SU-DHL-6 (cell line): Measurements from ENCODE around the gene ABCB11.

ENCODE experiments used
- H2AFZ ChIP-seq: fragments of 200-600 bp; sonication (generic); 2 replicates; pipeline ENCODE4 v1.6.1; 2014; ENCODE audit warnings: low read depth, mild to moderate bottlenecking, moderate library complexity, mixed read lengths, antibody characterized with exemption, low read length; ENCODE audit not compliant: severe bottlenecking
- H3F3A ChIP-seq: fragments of 200-600 bp; shearing (Covaris generic); 2 replicates; pipeline ENCODE4 v1.6.0; 2016; ENCODE audit warnings: antibody characterized with exemption, mild to moderate bottlenecking; ENCODE audit not compliant: insufficient read depth
- H3K27ac ChIP-seq: fragments of 200-600 bp; sonication (generic); 2 replicates; pipeline ENCODE4 v1.5.1; 2016; ENCODE audit warnings: low read depth, mild to moderate bottlenecking, low read length, moderate library complexity, mixed read lengths
- H3K27me3 ChIP-seq: fragments of 200-600 bp; sonication (generic), shearing (Covaris generic); 2 replicates; pipeline ENCODE4 v1.6.0; 2014; ENCODE audit warnings: mild to moderate bottlenecking, low read length
- H3K36me3 ChIP-seq: fragments of 200-600 bp; sonication (generic); 2 replicates; pipeline ENCODE4 v1.6.1; 2014; ENCODE audit warnings: mild to moderate bottlenecking, low read length, mixed read lengths
- H3K4me2 ChIP-seq: fragments of 300-600, 200-600 bp; shearing (Covaris generic), sonication (generic); 2 replicates; pipeline ENCODE4 v1.6.0; 2014; ENCODE audit warnings: low read length, low read depth, mild to moderate bottlenecking; ENCODE audit not compliant: poor library complexity, severe bottlenecking
- H3K4me3 ChIP-seq: fragments of 200-600 bp; sonication (generic); 2 replicates; pipeline ENCODE4 v1.5.1; 2014; ENCODE audit warnings: antibody characterized with exemption, low read length, mild to moderate bottlenecking, mixed read lengths; ENCODE audit not compliant: insufficient read depth, poor library complexity, severe bottlenecking
- H3K79me2 ChIP-seq: fragments of 200-600 bp; sonication (generic); 2 replicates; pipeline ENCODE4 v1.6.1; 2014; ENCODE audit warnings: mild to moderate bottlenecking, low read length, moderate library complexity; ENCODE audit not compliant: insufficient read depth
- H3K9ac ChIP-seq: fragments of 200-600 bp; sonication (generic); 2 replicates; pipeline ENCODE4 v1.7.0; 2014; ENCODE audit warnings: mild to moderate bottlenecking, low read length
- H3K9me2 ChIP-seq: fragments of 200-600 bp; sonication (generic); replicated peaks from 2 replicates; pipeline ENCODE4 v1.6.1; 2014; ENCODE audit warnings: low read length; ENCODE audit not compliant: insufficient read depth
- H3K9me3 ChIP-seq: fragments of 200-600 bp; sonication (generic); 2 replicates; pipeline ENCODE4 v1.6.1; 2014; ENCODE audit warnings: low read length, mixed read lengths; ENCODE audit not compliant: insufficient read depth
- H4K20me1 ChIP-seq: fragments of 200-600 bp; sonication (generic); 2 replicates; pipeline ENCODE4 v1.6.1; 2014; ENCODE audit warnings: low read depth, mild to moderate bottlenecking, antibody characterized with exemption, low read length, moderate library complexity, mixed read lengths
- CTCF ChIP-seq: fragments of 200-600 bp; sonication (generic); IDR thresholded peaks from one replicate; pipeline ENCODE4 v1.5.1; 2017; ENCODE audit warnings: antibody characterized with exemption, mild to moderate bottlenecking, low read length, moderate library complexity; ENCODE audit not compliant: insufficient read depth, poor library complexity, severe bottlenecking
- EZH2phosphoT487 ChIP-seq: fragments of 200-600 bp; sonication (generic), shearing (Covaris generic); conservative IDR thresholded peaks from 2 replicates; pipeline ENCODE4 v1.6.1; 2018; ENCODE audit warnings: mild to moderate bottlenecking, antibody characterized with exemption, low read length, moderate library complexity, mixed read lengths

The ABCB11 gene

GRCh38 chr2:169031202-169031601, at the start of gene ABCB11:
TSS of gene ABCB11 (minus strand) at chr2:169031324. CDS start at chr2:169018125, 13,199 bp downstream.
- no peaks in the 10 kb centered on the region for H3K9me2 ChIP-seq
- H4K20me1 ChIP-seq = no peaks in the 10 kb centered on the region
- H3K27ac ChIP-seq = no peak within 1 kb of the TSS
- H3K27me3 ChIP-seq = no peaks in the 10 kb centered on the region
- H3K79me2 ChIP-seq = no peaks in the 10 kb centered on the region
- H3K9ac ChIP-seq = no peak within 1 kb of the TSS
- no peak within 1 kb of the TSS for H3K4me3 ChIP-seq
- H2AFZ ChIP-seq = no peak within 1 kb of the TSS
- no peaks in the 10 kb centered on the region for H3F3A ChIP-seq
- H3K36me3 ChIP-seq = no peaks in the 10 kb centered on the region
- no peak within 1 kb of the TSS for H3K4me2 ChIP-seq
- H3K9me3 ChIP-seq = no peaks in the 10 kb centered on the region
- no peak for TF ChIP-seq EZH2phosphoT487
- TF ChIP-seq CTCF = no peak

GRCh38 chr2:169080250-169081069, 49.3 kb upstream of the ABCB11 start:
- H3K27ac ChIP-seq = no peak overlapping the region
- no peak for TF ChIP-seq EZH2phosphoT487
- no peak for TF ChIP-seq CTCF
- H3K36me3 ChIP-seq = no peaks in the 10 kb centered on the region
- H3K27me3 ChIP-seq = no peaks in the 10 kb centered on the region
- H3K79me2 ChIP-seq = no peaks in the 10 kb centered on the region
- no peaks in the 10 kb centered on the region for H3K9me3 ChIP-seq
- H3K4me2 ChIP-seq = no peak overlapping the region
- H3F3A ChIP-seq = no peaks in the 10 kb centered on the region
- no peak overlapping the region for H2AFZ ChIP-seq
- H3K9ac ChIP-seq = no peak overlapping the region
- H4K20me1 ChIP-seq = no peaks in the 10 kb centered on the region
- H3K9me2 ChIP-seq = no peaks in the 10 kb centered on the region
- H3K4me3 ChIP-seq = no peak overlapping the region

- Histone ChIP-seq H3F3A (no peaks in the 10 kb centered on the region), H3K9ac (no peak overlapping the region), H3K79me2 (no peaks in the 10 kb centered on the region), H3K4me3 (no peak overlapping the region), H3K27ac (no peak overlapping the region), H4K20me1 (no peaks in the 10 kb centered on the region), H3K4me2 (no peak overlapping the region), H3K9me2 (no peaks in the 10 kb centered on the region), H3K36me3 (no peaks in the 10 kb centered on the region), H2AFZ (no peak overlapping the region), H3K27me3 (no peaks in the 10 kb centered on the region), H3K9me3 (no peaks in the 10 kb centered on the region)
- TF ChIP-seq EZH2phosphoT487 = no peak
- no peak for TF ChIP-seq CTCF
These were observed 46.6 kb upstream of the ABCB11 start for GRCh38 chr2:169077674-169078240.
